Measurements from ENCODE around the gene PRDM16.

DNA sequence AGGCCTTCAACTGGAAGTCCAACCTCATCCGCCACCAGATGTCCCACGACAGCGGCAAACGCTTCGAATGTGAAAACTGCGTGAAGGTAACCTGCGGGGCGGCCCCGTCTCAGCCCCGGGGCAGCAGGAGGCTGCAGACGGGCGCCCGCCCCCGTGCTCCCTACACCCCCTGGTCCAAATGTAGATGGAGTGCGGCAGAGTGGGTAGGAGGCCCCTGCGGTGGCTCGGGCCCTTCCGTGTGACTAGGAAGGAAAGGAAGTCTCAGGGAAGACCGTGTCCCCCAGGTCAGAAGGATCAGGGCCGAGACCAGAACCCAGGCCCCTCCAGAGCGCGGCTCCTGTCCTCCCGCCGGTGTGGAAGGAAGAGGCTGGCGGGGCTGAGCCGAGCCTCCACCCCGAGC is 335.8 kb downstream of the PRDM16 start:
- TF ChIP-seq YY1 (IDR thresholded peaks at IDR 0.05; ENCODE audit: insufficient read depth, insufficient read length) (no peak), ZNF274 (IDR thresholded peaks at IDR 0.05; ENCODE audit: low read depth, low read length) (no peak), SUZ12 (IDR thresholded peaks at IDR 0.05; ENCODE audit: extremely low read depth, insufficient read depth, insufficient read length) (no peak)
